Measurements from ENCODE around the gene C3orf22. TPM values are rescaled to one million over a fixed set of nuclear protein-coding genes. Genes with fewer than 3 reads are reported as not detected.

C3orf22 gene
- total RNA-seq, 1 experiment from 2014 or later: not detected

DNA sequence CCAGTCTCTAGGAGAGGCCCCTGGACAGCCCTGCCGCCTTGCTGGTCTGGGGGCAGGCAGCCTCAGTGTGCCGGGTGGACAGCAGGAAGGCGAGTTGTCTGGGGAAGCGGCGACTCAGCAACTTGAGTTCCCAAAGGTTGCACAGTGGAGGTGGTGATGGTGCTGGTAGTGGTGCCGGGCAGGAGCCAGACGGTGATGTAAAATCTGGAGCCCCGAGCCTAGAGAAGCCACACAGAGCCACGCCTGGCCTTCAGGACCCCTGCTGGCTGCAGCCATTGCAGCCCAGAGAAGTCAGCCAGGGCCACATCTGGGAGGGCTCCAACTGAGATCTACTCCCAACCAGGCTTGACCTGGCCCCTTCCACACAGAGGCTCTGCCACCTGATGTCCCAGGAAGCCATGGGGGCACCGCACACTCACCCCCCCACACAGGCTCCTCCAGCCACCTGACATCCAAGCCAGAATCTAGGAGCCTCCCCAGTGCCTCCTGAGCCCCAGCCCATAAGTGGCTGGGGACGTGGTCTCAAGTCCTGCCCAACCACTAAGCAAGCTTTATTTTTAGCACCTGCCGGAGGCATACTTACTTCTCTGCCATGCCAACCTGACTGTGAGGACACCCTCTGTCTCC is 8.8 kb downstream of the C3orf22 start:
- H4K20me1 ChIP-seq (ENCODE audit: insufficient read depth): no peaks in the 10 kb centered on the region; the same call in 1 of the 2 replicates
- no peak for TF ChIP-seq EZH2 (IDR thresholded peaks at IDR 0.05; ENCODE audit: low read depth)
- TF ChIP-seq, protein P1, sequence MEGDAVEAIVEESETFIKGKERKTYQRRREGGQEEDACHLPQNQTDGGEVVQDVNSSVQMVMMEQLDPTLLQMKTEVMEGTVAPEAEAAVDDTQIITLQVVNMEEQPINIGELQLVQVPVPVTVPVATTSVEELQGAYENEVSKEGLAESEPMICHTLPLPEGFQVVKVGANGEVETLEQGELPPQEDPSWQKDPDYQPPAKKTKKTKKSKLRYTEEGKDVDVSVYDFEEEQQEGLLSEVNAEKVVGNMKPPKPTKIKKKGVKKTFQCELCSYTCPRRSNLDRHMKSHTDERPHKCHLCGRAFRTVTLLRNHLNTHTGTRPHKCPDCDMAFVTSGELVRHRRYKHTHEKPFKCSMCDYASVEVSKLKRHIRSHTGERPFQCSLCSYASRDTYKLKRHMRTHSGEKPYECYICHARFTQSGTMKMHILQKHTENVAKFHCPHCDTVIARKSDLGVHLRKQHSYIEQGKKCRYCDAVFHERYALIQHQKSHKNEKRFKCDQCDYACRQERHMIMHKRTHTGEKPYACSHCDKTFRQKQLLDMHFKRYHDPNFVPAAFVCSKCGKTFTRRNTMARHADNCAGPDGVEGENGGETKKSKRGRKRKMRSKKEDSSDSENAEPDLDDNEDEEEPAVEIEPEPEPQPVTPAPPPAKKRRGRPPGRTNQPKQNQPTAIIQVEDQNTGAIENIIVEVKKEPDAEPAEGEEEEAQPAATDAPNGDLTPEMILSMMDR (conservative IDR thresholded peaks at IDR 0.05): no peak
- no peaks in the 10 kb centered on the region for H3F3A ChIP-seq (ENCODE audit: insufficient read depth, low read depth)
- BruUV-seq (replicated peaks): no TSS peak
- no peak for DNase-seq
- H3K27me3 ChIP-seq (ENCODE audit: insufficient read depth, low read depth): peaks cover 63% of the 10 kb centered on the region
- H3K36me3 ChIP-seq (ENCODE audit: low read depth): no peaks in the 10 kb centered on the region
- H3K9me2 ChIP-seq (ENCODE audit: insufficient read depth): no peaks in the 10 kb centered on the region
- ChIA-PET CTCF (no interaction called here), POLR2A (ENCODE audit: unreplicated experiment) (interaction anchor here (0.6 kb wide), 1 partner anchor 12 kb away, joined by 12 read pairs; no protein-coding TSS in a partner anchor)
- H3K4me2 ChIP-seq: no peak overlapping the region
- no peak overlapping the region for H3K4me3 ChIP-seq
- no peaks in the 10 kb centered on the region for H3K9me3 ChIP-seq (ENCODE audit: insufficient read depth, low read depth)
- no peaks in the 10 kb centered on the region for H3K4me1 ChIP-seq (replicated peaks; ENCODE audit: insufficient read depth)
- no peaks in the 10 kb centered on the region for H3K79me2 ChIP-seq (ENCODE audit: low read depth)
- intact Hi-C loops (cut with micrococcal nuclease; ENCODE audit: unreplicated experiment): no loop called here
- no peak overlapping the region for H3K27ac ChIP-seq
- H2AFZ ChIP-seq: no peak overlapping the region

DNA sequence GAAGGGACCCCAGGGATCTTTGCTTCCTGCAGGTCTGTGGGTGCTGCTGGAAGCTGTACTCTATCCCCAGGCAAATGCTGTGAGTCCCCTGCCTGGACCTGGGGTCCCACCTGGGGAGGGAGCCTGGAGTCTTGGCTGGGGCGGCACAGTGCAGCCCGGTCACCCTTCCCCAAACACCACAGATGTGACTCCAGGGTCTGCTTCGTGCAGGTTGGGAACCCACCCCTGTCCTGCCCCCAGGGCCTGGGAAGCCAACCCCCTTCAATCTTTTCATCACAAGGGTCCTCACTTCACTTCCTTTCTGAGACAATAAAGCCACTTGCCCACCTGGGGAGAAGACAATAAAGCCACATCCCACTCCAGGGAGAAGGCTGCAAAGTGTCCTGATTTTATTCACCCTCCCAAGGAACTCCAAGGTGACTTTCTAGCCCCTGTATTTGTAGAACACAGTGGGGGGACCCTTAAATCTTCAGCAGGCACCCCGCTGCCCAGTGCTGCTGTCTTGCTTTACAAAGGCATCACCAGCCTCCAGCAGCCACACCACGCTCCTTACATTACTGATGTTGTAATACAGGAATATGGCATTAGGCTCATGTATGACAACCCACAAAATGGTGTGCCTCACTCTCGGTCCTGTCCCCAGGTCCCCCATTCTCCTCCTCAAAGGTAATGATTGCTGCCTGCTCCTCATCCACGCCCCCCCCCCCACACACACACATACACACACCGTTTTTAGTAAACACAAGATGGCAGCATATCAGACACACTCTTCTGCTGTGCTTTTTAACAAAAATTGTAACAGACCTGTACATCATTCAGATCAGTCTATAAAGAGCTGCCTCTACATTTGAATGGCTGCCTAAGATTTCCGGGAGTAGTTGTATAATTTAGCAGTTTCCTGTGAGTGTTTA is 9.9 kb downstream of the C3orf22 start:
- ChIA-PET POLR2A (ENCODE audit: unreplicated experiment) (no interaction called here), CTCF (no interaction called here)
- no peaks in the 10 kb centered on the region for H3K4me1 ChIP-seq (replicated peaks; ENCODE audit: insufficient read depth)
- BruUV-seq (replicated peaks): no TSS peak
- H3K27me3 ChIP-seq (ENCODE audit: insufficient read depth, low read depth): peaks cover 63% of the 10 kb centered on the region
- no peak overlapping the region for H3K4me2 ChIP-seq
- no peak overlapping the region for H3K27ac ChIP-seq
- H3K9me3 ChIP-seq (ENCODE audit: insufficient read depth, low read depth): no peaks in the 10 kb centered on the region
- H4K20me1 ChIP-seq (ENCODE audit: insufficient read depth): no peaks in the 10 kb centered on the region; the same call in 1 of the 2 replicates
- no peaks in the 10 kb centered on the region for H3K79me2 ChIP-seq (ENCODE audit: low read depth)
- H3K36me3 ChIP-seq (ENCODE audit: low read depth): no peaks in the 10 kb centered on the region
- H3F3A ChIP-seq (ENCODE audit: insufficient read depth, low read depth): no peaks in the 10 kb centered on the region
- intact Hi-C loops (cut with micrococcal nuclease; ENCODE audit: unreplicated experiment): no loop called here
- TF ChIP-seq, protein P1 (conservative IDR thresholded peaks at IDR 0.05): no peak
- TF ChIP-seq EZH2 (IDR thresholded peaks at IDR 0.05; ENCODE audit: low read depth): no peak
- H3K9me2 ChIP-seq (ENCODE audit: insufficient read depth): no peaks in the 10 kb centered on the region
- DNase-seq: no peak
- no peak overlapping the region for H3K4me3 ChIP-seq
- H2AFZ ChIP-seq: no peak overlapping the region

DNA sequence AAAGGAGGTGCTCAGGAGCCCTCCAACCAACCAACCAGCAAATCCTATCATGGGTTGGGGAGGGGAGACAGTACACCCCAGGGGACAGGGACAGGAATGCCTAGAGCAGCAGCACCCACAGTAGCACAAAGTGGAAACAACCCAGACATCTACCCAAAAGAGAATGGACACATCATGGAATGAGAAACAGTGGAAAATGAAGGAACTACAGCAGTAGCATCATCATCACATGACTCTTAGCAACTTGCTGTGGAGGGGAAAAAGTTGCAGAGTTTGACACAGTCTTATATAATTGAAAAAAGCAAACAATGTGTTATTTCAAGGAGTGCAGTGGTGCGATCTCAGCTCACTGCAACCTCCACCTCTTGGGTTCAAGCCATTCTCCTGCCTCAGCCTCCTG is 11.0 kb downstream of the C3orf22 start:
- no peak overlapping the region for H2AFZ ChIP-seq
- no peaks in the 10 kb centered on the region for H3K4me1 ChIP-seq (replicated peaks; ENCODE audit: insufficient read depth)
- DNase-seq: no peak
- no peaks in the 10 kb centered on the region; the same call in 1 of the 2 replicates for H4K20me1 ChIP-seq (ENCODE audit: insufficient read depth)
- TF ChIP-seq, protein P1 (conservative IDR thresholded peaks at IDR 0.05): no peak
- no peak for TF ChIP-seq EZH2 (IDR thresholded peaks at IDR 0.05; ENCODE audit: low read depth)
- H3K27ac ChIP-seq: no peak overlapping the region
- intact Hi-C loops (cut with micrococcal nuclease; ENCODE audit: unreplicated experiment): no loop called here
- H3F3A ChIP-seq (ENCODE audit: insufficient read depth, low read depth): no peaks in the 10 kb centered on the region
- POLR2A ChIA-PET (ENCODE audit: unreplicated experiment): no interaction called here
- no peak overlapping the region for H3K4me3 ChIP-seq
- no peaks in the 10 kb centered on the region for H3K9me2 ChIP-seq (ENCODE audit: insufficient read depth)
- CTCF ChIA-PET: no interaction called here
- no peaks in the 10 kb centered on the region for H3K9me3 ChIP-seq (ENCODE audit: insufficient read depth, low read depth)
- H3K79me2 ChIP-seq (ENCODE audit: low read depth): no peaks in the 10 kb centered on the region
- no peaks in the 10 kb centered on the region for H3K36me3 ChIP-seq (ENCODE audit: low read depth)
- no peak overlapping the region for H3K4me2 ChIP-seq
- BruUV-seq (replicated peaks): no TSS peak
- peaks cover 62% of the 10 kb centered on the region for H3K27me3 ChIP-seq (ENCODE audit: insufficient read depth, low read depth)
